Upper lobe of left lung (tissue), 4 donors: ENCODE data around the gene IFNA7.

Experiments
- CTCF ChIP-seq, 6 experiments: fragments of 450-650 bp in 4 of 6; fragments of 200-600 bp in 2 of 6; sonication (generic) in 2 of 6; IDR thresholded peaks; one replicate each; pipeline ENCODE4 v1.5.1; 2016 to 2019; ENCODE audit warnings: antibody characterized with exemption in 6 of 6
- EP300 ChIP-seq, 4 donors: sonication (generic); formaldehyde crosslinking; IDR thresholded peaks; one replicate each; pipeline ENCODE4 v1.5.1; 2017; ENCODE audit warnings: antibody characterized with exemption in 4 of 4, control low read depth in 2 of 4
- POLR2A ChIP-seq, 4 donors: fragments of 450-650 bp; IDR thresholded peaks; one replicate each; pipeline ENCODE4 v1.5.1; 2016 to 2017; ENCODE audit warnings: antibody characterized with exemption in 4 of 4, mild to moderate bottlenecking in 2 of 4

DNA sequence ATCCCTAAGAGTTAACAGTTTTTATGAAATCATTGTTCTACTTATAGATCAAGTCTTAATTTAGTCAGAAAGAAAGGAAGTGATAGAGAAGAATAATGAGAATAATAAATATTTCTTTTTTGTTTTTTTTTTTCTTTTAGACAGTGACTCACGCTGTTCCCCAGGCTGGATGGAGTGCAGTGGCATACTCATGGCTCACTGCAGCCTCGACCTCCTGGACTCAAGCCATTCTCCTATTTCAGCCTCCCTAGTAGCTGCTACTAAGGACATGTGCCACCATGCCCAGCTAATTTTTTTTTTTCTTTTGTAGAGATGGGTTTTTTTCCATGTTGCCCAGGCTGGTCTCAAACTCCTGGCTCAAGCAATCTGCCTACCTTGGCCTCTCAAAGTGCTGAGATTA lies 46.5 kb downstream of the IFNA7 start:
- TF ChIP-seq POLR2A (IDR thresholded peaks at IDR 0.05) (no peak), CTCF (IDR thresholded peaks at IDR 0.05) (no peak), EP300 (IDR thresholded peaks at IDR 0.05) (no peak)
